HG02798 (cell line): Measurements from ENCODE around the gene EXD3.

Source experiments
- ATAC-seq: cut with Tn5 transposase; IDR thresholded peaks from one replicate; pipeline ENCODE4 v1.9.1; 2021; ENCODE audit warnings: mild to moderate bottlenecking; ENCODE audit not compliant: unreplicated experiment, poor library complexity

EXD3 gene

GRCh38 chr9:137301081-137301947, 121.6 kb downstream of the EXD3 start:
- ATAC-seq: peak; percentile 3

GRCh38 chr9:137300567-137301080, 122.3 kb downstream of the EXD3 start:
- ATAC-seq: no peak

DNA sequence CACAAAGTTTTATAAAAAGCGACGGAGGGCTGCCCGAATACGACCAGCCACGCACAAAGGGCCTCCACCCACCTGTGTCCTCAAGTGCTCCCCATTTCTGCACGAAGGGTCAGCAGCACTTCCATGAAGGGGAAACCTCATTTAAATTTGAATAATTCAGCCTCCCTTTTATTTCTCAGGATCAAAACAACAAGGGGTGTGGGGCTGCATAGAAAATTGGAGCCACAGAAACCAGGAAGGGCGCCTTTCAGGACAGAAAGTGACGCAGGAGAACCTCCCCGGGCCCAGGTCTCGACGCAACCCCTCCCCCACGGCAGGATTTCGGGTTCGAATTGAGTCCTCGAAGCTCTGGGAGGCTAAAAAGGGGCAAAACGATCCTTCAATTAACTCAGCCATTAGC, 123.0 kb downstream of the EXD3 start:
- ATAC-seq: no peak

- no peak for ATAC-seq
Measured at GRCh38 chr9:137299203-137299565, 123.8 kb downstream of the EXD3 start.

- no peak for ATAC-seq
Measured at GRCh38 chr9:137298401-137299202, 124.4 kb downstream of the EXD3 start.

GRCh38 chr9:137297966-137298365, 125.0 kb downstream of the EXD3 start:
- ATAC-seq: no peak

- no peak for ATAC-seq
Measured at GRCh38 chr9:137296670-137297664, 126.0 kb downstream of the EXD3 start.

GRCh38 chr9:137295849-137296669, 126.9 kb downstream of the EXD3 start:
- ATAC-seq: no peak

DNA sequence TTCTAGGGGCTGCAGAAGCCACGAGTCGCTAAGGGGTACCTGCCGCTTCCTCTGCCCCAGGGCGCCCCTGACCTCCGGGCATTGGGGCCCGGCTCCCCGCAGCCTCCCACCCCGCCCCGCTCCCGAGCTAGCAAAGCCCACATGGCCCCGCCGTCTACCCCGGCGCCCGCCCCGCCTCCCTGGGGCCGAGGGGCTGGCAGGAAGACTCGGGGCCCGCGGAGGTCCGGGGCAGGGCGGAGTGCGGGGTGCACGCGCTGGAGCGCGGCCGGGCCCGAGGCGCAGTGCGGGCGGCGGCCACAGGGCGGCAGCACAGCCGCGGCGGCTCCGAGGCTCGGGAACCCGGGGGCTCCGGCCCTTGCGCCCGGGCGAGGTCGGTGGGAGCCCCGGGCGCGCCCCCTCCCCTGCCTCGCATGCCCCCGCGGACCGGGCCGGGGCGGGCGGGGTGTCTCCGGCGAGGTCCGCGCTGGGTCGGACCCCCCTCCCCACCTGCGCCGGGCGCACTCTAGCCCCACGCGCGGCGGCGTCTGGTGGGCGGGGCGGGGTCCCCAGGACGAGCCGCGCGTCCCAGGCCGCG, 127.6 kb downstream of the EXD3 start:
- peak; percentile 40 for ATAC-seq

DNA sequence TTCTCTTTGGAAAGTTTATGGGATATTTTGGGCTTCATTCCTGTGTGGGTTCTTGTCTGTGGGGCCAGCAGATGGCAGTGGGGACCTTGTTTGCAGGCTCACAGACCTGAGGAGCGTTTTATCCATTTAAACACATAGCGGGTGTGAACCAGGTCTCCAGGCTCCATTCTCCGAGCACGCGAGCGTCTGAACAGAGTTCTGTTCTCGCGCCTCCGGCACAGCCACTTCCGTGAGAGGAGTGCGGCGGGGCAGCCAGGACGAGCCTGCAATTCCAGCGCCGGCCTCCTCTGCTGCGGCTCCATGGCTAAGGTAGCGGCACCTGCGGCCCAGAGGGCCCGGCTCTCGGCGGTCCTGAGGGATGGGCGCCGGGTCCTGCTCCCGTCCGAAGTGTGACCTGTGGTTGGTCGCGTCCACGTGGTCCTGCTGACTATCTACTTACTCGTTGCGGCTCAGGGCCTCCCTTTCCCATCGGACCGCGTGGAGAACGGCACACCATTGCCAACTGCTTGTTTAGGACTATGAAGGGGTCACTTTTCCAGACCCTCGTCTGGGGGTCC, 128.2 kb downstream of the EXD3 start:
- no peak for ATAC-seq

DNA sequence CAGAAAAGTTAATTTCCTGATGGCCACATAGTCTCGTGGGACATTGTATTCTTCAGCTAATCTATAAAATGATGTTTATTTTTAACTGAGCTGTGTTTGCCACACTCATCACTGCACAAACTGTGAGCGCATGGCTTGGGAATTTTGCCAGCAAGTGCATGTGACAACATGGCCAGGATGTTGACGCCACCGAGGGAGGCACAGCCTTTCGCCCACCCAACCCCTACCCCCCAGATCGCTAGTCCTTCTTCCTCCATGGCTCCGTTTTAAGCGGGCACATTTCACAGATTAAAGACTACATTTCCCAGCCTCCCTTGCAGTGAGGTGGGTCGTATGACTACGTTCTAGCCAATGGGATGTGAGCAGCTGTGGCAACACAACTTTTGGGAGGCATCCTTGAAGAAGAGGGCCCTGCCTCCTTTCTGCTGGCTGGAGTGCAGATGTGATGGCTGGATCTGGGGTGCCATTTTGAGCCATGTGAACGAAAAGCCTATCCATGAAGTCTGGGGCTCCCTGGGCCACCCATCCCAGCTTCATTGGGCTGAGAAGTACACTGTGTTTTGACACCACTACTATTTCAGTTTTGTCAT, 128.8 kb downstream of the EXD3 start:
- ATAC-seq: no peak

DNA sequence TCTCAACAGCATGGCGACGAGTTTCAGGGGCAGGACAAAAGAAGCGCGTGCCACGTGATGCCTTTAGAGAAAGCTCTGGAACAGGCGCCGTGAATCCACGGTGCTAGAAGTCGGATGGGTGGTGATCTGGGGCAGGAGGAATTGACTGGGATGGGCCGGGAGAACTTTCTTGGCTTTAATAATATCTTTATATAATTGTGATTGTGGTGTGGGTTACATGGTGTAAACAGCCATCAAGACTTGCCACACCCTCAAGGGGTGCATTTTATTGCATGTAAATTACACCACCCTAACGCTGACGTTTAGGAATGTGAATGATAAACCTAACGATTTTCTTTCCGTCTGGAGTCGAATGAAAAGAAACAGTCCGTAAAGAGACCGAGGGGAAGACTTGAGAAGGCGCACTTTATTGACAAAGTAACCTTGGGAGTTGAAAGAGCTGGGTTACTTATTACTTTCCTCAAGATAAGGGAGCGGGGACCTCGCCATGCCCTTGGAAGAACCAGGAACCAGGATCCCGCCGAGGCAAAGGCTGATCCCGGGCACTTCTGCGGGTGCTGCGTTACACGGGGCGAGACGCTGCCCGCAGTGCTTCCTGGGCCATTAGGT, 129.4 kb downstream of the EXD3 start:
- ATAC-seq: no peak

- no peak for ATAC-seq
Measured at GRCh38 chr9:137293094-137293481, 129.9 kb downstream of the EXD3 start.

DNA sequence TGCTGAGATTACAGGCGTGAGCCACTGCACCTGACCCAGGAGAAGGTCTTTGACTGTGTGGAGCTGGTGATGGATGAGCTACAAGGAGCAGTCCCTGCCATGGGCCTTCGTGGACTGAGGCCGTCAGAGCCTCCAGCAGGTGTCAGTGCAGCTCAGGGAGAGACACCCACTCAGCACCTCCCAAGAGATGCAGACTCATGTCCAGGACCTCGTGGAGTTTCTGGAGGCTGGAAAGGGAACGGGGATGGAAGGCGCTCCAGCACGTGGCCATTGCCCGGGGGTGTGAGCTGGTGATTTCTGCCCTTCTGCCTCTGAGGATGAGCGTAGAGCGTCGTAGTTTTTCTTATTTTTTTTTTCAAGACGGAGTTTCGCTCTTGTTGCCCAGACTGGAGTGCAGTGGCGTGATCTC, 136.0 kb downstream of the EXD3 start:
- no peak for ATAC-seq

DNA sequence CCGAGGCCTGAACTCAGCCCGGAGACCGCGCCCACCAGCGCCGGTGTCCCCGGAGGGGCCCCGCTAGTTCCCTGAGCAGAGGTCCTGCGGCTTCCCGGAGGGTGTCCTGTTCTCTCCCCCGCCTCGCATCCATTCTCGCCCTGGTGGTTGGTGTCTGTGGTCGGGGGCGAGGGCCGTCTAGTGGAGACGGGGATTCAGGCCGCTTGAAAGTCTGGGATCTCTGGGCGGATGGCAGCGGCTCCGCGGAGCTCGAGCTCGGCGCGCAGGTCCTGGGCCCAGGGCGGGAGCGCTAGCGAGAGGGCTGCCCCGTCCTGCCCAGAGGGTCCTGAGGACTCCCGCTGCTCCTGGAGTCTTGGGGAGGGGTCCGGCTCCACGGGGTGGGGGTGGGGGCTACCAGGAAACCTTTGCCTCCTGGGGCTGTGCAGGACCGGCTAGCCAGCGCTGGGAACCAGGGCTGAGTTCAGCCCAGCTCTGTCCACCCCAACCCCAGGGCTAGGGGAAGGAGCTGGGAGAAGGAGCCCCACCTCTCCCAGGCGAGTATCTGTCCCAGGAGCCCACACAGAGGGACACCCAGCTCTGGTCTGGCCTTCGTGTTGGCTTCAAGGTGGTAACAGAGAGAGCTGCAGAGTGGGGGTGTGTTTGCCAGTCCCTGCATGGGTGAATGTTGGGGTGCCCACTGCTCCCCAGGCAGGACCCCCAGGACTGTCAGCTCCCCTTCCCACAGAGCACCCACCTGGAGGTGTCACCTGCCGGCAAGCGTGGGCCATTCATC, 141.4 kb downstream of the EXD3 start:
- ATAC-seq: no peak

GRCh38 chr9:137280474-137281344, 142.3 kb downstream of the EXD3 start:
- no peak for ATAC-seq
